HG03095 (cell line): Measurements from ENCODE around the gene MKRN1.
"Not testable (repeated sequence)": the region's sequence is repeated elsewhere in the genome, so short reads cannot be mapped to it uniquely, and the experiment has no call there.

ENCODE experiments used
- ATAC-seq: cut with Tn5 transposase; IDR thresholded peaks from one replicate; pipeline ENCODE4 v1.9.1; 2021; ENCODE audit warnings: moderate library complexity; ENCODE audit not compliant: unreplicated experiment

MKRN1 gene, protein sequence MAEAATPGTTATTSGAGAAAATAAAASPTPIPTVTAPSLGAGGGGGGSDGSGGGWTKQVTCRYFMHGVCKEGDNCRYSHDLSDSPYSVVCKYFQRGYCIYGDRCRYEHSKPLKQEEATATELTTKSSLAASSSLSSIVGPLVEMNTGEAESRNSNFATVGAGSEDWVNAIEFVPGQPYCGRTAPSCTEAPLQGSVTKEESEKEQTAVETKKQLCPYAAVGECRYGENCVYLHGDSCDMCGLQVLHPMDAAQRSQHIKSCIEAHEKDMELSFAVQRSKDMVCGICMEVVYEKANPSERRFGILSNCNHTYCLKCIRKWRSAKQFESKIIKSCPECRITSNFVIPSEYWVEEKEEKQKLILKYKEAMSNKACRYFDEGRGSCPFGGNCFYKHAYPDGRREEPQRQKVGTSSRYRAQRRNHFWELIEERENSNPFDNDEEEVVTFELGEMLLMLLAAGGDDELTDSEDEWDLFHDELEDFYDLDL

DNA sequence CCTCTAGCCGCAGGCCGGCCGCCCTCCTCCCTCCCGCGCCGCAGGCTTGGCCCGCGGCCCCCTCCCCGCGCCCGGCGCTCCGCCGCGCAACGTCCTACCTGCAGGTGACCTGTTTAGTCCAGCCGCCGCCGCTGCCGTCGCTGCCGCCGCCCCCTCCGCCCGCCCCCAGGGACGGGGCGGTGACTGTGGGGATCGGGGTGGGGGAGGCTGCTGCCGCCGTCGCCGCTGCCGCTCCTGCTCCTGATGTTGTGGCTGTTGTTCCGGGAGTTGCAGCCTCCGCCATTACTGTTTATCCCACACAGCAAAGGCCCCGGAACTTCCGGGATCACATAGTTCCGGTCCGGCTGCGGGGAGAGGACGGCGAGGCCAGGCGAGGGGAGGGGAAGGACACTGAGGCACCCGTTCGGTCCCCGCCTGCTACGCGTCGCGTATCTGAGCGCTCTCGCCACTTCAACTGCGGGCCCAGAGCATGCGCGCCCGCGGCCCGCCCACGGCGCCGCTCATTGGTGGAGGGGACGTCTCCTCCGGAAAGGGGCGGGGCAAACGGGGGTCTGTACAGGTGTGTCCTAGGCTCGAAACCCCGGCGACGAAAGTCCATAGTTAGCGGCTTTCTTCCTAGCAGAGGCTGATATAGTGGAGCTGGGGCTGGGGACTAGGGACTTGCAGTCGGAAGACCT is at the start of gene MKRN1:
Gene MKRN1 (minus strand): TSS at position 444 of the 677 bp plus-strand sequence. CDS start 161 bp downstream, at position 283.
- ATAC-seq = peak; percentile 95

DNA sequence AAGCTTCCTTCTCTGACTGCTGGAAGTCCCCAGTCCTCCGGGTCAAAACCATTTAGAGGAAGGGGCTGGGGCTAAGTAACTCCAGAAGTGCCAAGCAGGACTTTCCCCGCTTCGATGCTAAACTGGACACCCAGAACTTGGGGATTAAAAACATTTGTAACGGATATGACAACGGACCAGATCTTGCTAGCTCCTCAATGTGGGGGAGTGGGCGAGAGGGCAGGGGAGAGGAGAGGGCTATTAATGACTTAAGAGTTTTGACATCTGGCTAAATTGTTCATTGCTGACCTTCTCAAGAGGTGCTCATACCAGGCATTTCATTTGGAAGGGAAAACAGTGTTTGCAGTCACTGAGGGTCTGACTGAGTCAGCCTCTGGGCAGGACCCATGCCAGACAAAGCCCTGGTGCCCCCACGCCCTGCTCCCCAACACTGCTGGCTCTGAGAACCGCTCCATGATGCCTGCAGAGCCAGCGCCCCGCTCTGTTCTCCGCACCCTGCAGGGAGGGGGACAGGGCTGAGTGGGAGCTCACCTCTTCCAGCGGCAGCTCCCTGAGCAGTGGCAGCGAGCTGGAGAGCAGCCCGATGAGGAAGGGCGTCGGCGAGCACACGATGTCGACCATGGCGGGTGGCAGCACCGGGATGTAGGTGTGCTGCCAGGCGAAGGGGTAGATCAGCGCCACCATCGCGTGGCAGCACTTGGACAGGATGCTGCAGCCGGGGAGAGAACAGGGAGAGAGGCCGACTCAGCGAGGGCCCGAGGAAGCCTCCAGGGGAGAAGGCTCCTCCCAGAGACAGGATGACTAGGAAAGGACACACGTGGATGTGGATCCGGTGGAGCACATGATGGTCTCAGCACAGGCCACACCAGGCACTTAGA is 47.7 kb upstream of the MKRN1 start:
- no peak for ATAC-seq

DNA sequence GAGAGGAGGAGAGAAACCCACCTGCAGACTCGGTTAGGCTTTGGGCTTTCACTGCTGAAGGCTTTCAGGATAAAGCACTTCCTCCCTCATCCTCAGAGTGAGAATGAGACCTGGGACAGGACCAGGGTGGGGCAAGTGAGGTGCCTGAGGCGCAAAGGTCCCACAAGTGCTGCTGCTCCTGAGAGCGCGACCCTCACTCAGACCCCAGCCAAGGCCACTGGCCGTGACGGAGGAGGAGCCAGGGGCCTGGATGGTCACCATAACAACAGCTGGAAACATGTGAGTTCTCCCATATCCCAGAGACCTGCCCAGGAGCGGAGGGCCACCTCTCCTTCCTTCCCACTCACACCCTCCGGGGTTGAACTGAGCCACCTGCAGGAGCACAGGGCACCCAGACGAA is 46.9 kb upstream of the MKRN1 start:
- ATAC-seq = no peak

- ATAC-seq = no peak
Observed at GRCh38 chr7:140525743-140526142, 46.4 kb upstream of the MKRN1 start.

DNA sequence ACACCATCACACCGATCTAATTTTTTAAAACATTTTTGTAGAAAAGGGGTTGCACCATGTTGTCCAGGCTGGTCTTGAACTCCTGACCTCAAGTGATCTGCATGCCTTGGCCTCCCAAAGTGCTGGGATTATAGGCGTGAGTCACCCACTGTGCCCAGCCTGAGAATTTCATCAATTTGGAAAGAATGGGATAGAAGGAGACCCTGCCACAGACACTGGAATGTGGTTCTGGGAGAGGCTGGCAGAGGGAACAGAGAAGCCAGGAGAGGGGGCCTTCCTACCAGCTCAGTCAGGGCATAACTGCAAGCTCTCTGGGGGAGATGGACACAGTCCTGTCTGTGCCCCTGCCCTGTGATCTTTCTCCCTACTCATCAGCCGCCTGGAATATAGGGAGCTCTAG is 42.1 kb upstream of the MKRN1 start:
- no peak for ATAC-seq

DNA sequence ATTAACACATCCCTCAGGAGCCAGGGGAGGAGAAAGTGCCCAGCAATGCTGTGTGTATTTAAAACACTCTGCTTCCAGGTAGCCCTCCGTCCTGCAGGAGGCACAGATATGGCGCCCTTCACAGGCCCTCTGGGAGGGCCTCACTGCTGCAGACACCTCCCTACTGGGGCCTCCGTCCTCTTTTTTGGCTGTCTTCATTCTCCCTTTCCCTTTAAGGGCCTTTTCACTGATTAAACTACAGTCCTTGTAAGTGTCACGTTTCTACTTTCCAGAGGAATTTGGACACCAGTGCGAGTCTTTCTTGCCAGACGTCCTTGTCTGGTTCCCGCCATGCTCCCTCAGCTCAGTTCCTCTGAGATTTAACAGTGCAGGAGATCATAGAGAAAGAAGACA is 39.7 kb upstream of the MKRN1 start:
- ATAC-seq = no peak

DNA sequence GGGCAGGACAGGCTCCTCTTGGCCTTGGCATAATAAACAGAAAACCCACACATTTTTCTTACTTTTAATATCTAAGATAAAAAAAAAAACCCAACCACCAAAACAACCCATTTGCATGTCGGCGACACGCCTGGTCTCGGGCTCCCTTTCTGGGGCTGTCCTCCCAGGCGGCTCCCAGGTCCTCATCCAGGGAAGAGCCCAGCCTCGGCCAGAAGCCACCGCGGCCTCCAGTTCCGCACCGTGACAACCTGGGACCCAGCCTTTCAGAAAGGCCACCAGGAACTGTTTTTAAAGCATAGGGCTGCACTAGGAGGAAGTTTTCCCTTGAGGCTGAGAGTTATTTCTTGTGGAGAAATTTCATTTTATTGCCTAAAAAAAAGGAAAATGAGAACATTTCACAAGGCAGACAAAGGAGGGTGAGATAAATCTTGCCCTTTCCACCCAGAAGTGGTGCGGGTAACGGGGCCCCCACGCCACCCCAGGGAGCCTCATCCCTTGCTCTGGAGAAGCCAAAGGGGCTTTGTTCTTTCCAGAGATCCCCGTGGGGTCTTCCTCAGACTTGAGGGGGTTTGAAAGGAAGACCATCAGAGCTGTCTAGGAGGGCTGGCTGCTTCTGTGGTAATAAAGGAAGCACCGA is 39.2 kb upstream of the MKRN1 start:
- no peak for ATAC-seq

GRCh38 chr7:140517546-140518369 is 38.5 kb upstream of the MKRN1 start:
- peak; percentile 76 for ATAC-seq

- ATAC-seq = no peak
Observed at GRCh38 chr7:140512317-140513000, 33.2 kb upstream of the MKRN1 start.

GRCh38 chr7:140509789-140510188 is 30.5 kb upstream of the MKRN1 start:
- ATAC-seq = no peak

- not testable (repeated sequence) for ATAC-seq
Observed at GRCh38 chr7:140507556-140507955, 28.3 kb upstream of the MKRN1 start.

DNA sequence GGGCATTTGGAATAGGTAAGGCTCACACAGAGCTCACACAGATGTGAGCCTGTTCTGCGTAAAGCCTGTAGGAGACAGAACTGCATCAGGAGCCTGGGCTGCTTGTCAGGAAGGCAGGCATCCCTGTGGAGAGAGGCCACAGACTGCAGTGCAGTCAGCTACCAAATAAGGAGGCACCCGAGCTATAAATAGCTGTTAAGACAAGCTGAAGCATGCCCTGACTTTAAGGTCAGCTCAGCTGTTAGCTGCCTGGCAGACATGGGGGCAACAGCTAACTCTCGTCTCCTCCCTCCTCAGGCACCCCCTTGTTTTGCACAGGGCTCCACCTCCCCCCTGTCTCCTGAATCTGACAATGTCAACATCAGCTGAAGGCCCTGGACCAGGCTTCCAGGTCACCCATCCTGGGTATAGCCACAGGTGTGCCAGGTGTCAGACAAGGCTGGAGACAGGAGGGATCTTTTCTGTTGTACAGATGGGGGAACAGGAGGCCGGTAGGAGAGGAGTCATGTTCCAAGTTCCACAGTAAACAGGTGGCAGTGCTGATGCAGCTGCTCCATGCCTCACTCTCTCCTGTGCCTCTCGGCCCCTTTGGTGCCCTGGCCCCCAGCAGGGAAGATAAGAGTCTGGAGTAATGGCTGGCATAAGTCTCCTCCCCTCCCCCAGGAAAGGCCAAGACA is 27.6 kb upstream of the MKRN1 start:
- ATAC-seq = no peak

- ATAC-seq = no peak
Observed at GRCh38 chr7:140501966-140502365, 22.7 kb upstream of the MKRN1 start.

- not testable (repeated sequence) for ATAC-seq
Observed at GRCh38 chr7:140497807-140498206, 18.5 kb upstream of the MKRN1 start.

GRCh38 chr7:140497241-140497769 is 18.0 kb upstream of the MKRN1 start:
- ATAC-seq = no peak

DNA sequence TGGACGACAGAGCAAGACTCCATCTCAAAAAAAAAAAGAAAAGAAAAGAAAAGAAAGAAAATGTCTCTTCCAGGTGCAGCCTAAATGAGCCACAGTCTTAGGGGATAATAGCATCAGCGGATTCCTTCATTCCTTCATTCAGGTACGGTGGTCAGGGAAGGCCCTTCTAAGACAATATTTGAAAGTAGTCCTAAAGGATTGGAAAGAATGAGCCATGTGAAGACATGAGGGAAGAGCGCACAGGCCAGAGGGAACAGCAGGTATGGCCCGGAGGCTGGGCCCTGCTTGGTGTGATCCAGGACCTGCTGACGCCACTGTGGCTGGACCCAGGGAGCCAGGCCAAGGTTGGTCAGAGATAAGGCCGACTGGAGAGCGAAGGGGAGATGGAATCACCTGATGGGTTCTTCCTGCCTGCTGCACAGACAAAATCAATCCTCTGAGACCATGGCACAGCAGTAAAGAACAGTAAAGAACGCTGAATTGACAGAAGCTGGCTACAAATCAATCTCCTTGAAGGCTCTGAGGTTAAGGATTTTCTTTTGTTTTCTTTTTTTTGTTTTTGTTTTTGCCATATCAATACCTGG is 16.3 kb upstream of the MKRN1 start:
- ATAC-seq = no peak

DNA sequence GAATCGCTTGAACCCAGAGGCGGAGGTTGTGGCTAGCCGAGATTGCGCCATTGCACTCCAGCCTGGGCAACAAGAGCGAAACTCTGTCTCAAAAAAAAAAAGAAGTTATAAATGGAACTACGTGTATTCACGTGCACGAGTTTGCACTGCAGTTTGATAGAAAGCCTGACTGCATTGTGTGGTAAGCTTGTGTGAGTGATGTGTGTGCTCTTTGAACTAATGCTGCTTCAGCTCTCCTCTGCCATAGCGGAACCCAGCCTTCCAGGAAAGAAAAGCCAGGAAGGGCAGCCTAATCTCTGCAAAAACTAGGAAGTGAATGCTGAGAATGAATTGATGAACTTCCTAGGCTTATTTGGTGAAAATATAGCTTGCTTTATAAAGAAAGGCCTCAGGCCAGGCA is 15.6 kb upstream of the MKRN1 start:
- no peak for ATAC-seq

DNA sequence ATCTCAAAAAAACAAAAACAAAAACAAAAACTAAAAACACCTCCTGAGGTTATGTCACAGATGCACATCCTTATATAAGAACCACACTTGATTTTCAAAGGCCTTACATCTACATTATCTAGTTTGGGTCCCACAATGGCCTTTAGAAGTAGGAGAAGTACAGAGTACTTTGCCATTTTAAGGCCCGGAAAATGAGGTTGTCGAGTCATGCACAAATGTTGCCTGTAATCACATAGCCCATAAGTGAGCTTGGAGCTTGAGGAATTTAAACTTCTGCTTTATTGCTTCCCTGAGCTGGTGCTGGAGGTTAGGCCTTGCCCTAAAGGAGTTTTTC is 9.7 kb upstream of the MKRN1 start:
- ATAC-seq = no peak
